ENCODE data around the gene IFT80.

GRCh38 chr3:160213191-160213590 lies 185.8 kb downstream of the IFT80 start:
- TF ChIP-seq EZH2 (IDR thresholded peaks at IDR 0.05; ENCODE audit: low read length), result no peak
- TF ChIP-seq, protein P1, sequence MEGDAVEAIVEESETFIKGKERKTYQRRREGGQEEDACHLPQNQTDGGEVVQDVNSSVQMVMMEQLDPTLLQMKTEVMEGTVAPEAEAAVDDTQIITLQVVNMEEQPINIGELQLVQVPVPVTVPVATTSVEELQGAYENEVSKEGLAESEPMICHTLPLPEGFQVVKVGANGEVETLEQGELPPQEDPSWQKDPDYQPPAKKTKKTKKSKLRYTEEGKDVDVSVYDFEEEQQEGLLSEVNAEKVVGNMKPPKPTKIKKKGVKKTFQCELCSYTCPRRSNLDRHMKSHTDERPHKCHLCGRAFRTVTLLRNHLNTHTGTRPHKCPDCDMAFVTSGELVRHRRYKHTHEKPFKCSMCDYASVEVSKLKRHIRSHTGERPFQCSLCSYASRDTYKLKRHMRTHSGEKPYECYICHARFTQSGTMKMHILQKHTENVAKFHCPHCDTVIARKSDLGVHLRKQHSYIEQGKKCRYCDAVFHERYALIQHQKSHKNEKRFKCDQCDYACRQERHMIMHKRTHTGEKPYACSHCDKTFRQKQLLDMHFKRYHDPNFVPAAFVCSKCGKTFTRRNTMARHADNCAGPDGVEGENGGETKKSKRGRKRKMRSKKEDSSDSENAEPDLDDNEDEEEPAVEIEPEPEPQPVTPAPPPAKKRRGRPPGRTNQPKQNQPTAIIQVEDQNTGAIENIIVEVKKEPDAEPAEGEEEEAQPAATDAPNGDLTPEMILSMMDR (optimal IDR thresholded peaks at IDR 0.05 in 1 of 3, IDR thresholded peaks at IDR 0.05 in 1 of 3, conservative IDR thresholded peaks at IDR 0.05 in 1 of 3; ENCODE audit: extremely low read depth in 1 of 3, insufficient read depth in 2 of 3, low read length in 3 of 3), result no peak

Data from keratinocyte (primary cell).